ENCODE results near the gene ISL2. TPM values are rescaled to one million over a fixed set of nuclear protein-coding genes. Genes with fewer than 3 reads are reported as not detected.

ISL2 gene
- total RNA-seq, 1 donor from 2014 or later: 78.7 TPM

DNA sequence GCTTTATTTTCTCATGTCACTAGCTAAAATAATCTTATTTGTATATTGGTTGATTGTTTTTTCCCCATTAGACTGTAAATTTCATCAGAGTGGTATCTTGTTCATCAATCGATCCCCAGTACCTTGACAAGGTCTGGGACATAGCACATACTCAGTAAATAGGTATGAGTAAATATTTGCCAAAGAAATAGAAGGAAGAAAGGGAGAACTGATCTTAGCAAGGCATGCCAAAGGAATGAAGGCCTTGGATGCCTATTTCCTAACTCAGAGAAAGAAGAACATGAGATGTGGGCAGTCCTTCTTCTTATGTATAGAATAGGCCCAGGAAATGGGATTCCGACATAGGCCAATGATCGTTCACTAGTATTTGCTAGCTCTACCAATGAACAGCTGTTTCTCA lies 54.7 kb downstream of the ISL2 start:
- no peak for DNase-seq
- no peak overlapping the region for H3K27ac Mint-ChIP-seq (ENCODE audit: unreplicated experiment)
- peaks cover 4% of the 10 kb centered on the region for H3K36me3 Mint-ChIP-seq (ENCODE audit: unreplicated experiment)
- H3K4me3 Mint-ChIP-seq (ENCODE audit: unreplicated experiment): no peak overlapping the region
- H3K9me3 Mint-ChIP-seq (ENCODE audit: unreplicated experiment): peaks cover 2% of the 10 kb centered on the region
- H3K4me1 Mint-ChIP-seq (ENCODE audit: low read depth, unreplicated experiment): no peaks in the 10 kb centered on the region
- TF ChIP-seq, protein P1, sequence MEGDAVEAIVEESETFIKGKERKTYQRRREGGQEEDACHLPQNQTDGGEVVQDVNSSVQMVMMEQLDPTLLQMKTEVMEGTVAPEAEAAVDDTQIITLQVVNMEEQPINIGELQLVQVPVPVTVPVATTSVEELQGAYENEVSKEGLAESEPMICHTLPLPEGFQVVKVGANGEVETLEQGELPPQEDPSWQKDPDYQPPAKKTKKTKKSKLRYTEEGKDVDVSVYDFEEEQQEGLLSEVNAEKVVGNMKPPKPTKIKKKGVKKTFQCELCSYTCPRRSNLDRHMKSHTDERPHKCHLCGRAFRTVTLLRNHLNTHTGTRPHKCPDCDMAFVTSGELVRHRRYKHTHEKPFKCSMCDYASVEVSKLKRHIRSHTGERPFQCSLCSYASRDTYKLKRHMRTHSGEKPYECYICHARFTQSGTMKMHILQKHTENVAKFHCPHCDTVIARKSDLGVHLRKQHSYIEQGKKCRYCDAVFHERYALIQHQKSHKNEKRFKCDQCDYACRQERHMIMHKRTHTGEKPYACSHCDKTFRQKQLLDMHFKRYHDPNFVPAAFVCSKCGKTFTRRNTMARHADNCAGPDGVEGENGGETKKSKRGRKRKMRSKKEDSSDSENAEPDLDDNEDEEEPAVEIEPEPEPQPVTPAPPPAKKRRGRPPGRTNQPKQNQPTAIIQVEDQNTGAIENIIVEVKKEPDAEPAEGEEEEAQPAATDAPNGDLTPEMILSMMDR (IDR thresholded peaks at IDR 0.05; ENCODE audit: partially characterized antibody, unreplicated experiment): no peak
- no peaks in the 10 kb centered on the region for H3K27me3 Mint-ChIP-seq (ENCODE audit: unreplicated experiment)

DNA sequence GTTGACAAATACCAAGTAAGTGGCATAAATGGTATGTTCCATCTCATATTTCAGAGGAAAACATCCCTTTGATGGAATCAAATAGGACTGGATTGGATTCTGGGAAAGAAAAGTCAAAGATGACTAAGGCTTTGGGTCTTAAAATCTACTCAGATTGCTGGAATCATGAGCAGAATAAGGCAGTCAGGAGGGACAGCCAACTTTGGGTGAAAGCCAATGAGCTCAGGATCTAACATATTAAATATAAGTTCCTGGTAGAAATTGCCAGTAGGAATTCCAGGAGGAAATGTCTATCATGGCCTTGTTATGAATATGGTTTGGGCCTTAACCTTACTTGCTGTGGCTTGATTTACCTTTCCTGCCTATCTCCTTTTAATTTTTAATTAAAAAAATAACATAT lies 55.3 kb downstream of the ISL2 start:
- Mint-ChIP-seq H3K27ac (ENCODE audit: unreplicated experiment) (no peak overlapping the region), H3K9me3 (ENCODE audit: unreplicated experiment) (peaks cover 2% of the 10 kb centered on the region), H3K36me3 (ENCODE audit: unreplicated experiment) (peaks cover 4% of the 10 kb centered on the region), H3K4me1 (ENCODE audit: low read depth, unreplicated experiment) (no peaks in the 10 kb centered on the region), H3K27me3 (ENCODE audit: unreplicated experiment) (no peaks in the 10 kb centered on the region), H3K4me3 (ENCODE audit: unreplicated experiment) (no peak overlapping the region)
- no peak for DNase-seq
- TF ChIP-seq, protein P1 (IDR thresholded peaks at IDR 0.05; ENCODE audit: partially characterized antibody, unreplicated experiment): no peak

Other genes starting within 250 kb of the ISL2 start
- gene ETFA, start 25.3 kb upstream of the ISL2 start, total RNA-seq (ENCODE audit: unreplicated experiment): 144 TPM